HEK293T (cell line): ENCODE results near the gene TTC13.

ENCODE experiments used
- ARNT ChIP-seq: fragments of 450-650 bp; IDR thresholded peaks from 2 replicates; pipeline ENCODE4 v1.6.1; 2017; ENCODE audit warnings: mild to moderate bottlenecking
- BHLHE40 ChIP-seq: fragments of 450-650 bp; IDR thresholded peaks from 2 replicates; pipeline ENCODE4 v1.6.1; 2016; ENCODE audit warnings: mild to moderate bottlenecking, moderate library complexity, borderline replicate concordance
- CTBP1 ChIP-seq: fragments of 450-650 bp; IDR thresholded peaks from 2 replicates; pipeline ENCODE4 v1.6.1; 2016; ENCODE audit warnings: borderline replicate concordance
- ELF4 ChIP-seq: fragments of 450-650 bp; IDR thresholded peaks from 2 replicates; pipeline ENCODE4 v1.6.1; 2017; ENCODE audit warnings: antibody characterized with exemption
- FOXK2 ChIP-seq: fragments of 450-650 bp; IDR thresholded peaks from 2 replicates; pipeline ENCODE4 v1.6.1; 2016; ENCODE audit warnings: mild to moderate bottlenecking
- FOXM1 ChIP-seq: fragments of 450-650 bp; IDR thresholded peaks from 2 replicates; pipeline ENCODE4 v1.6.1; 2017; ENCODE audit warnings: mild to moderate bottlenecking, borderline replicate concordance
- LEF1 ChIP-seq: fragments of 450-650 bp; IDR thresholded peaks from 2 replicates; pipeline ENCODE4 v1.6.1; 2017; ENCODE audit warnings: mild to moderate bottlenecking, borderline replicate concordance
- NFRKB ChIP-seq: fragments of 450-650 bp; IDR thresholded peaks from 2 replicates; pipeline ENCODE4 v1.6.1; 2016; ENCODE audit warnings: mild to moderate bottlenecking, moderate library complexity
- PKNOX1 ChIP-seq: fragments of 450-650 bp; IDR thresholded peaks from 2 replicates; pipeline ENCODE4 v1.6.1; 2016
- SP1 ChIP-seq: fragments of 450-650 bp; IDR thresholded peaks from 2 replicates; pipeline ENCODE4 v1.6.1; 2017
- TARDBP ChIP-seq: fragments of 450-650 bp; IDR thresholded peaks from 2 replicates; pipeline ENCODE4 v1.6.1; 2016

GRCh38 chr1:230894664-230895063 is 84.0 kb downstream of the TTC13 start:
- TF ChIP-seq FOXK2 (no peak), NFRKB (no peak), ELF4 (no peak), SP1 (no peak), PKNOX1 (no peak), CTBP1 (no peak), BHLHE40 (no peak), FOXM1 (no peak), LEF1 (no peak), TARDBP (no peak), ARNT (no peak)
